Fibroblast of pulmonary artery (primary cell): Measurements from ENCODE around the gene GNB1L.

Experiments
- DNase-seq: peaks from one replicate; pipeline ENCODE4 v3.0.0-alpha.2; 2010; ENCODE audit warnings: low read depth
- H3K4me3 ChIP-seq: replicated peaks from 2 replicates; pipeline ENCODE4 v1.5.1; 2011; ENCODE audit warnings: low read depth, mild to moderate bottlenecking, control low read depth, low read length, moderate library complexity
- CTCF ChIP-seq: IDR thresholded peaks from 2 replicates; pipeline ENCODE4 v1.5.1; 2011; ENCODE audit warnings: mild to moderate bottlenecking, control low read depth, low read length, inconsistent platforms; ENCODE audit errors: missing control alignments

GNB1L gene

GRCh38 chr22:19849835-19850762, 4.6 kb downstream of the GNB1L start:
- no peak overlapping the region for H3K4me3 ChIP-seq
- no peak for TF ChIP-seq CTCF
- DNase-seq = no peak

- TF ChIP-seq CTCF = no peak
- DNase-seq = peak; percentile 12
- H3K4me3 ChIP-seq = no peak overlapping the region
Measured at GRCh38 chr22:19848298-19849224, 6.1 kb downstream of the GNB1L start.

DNA sequence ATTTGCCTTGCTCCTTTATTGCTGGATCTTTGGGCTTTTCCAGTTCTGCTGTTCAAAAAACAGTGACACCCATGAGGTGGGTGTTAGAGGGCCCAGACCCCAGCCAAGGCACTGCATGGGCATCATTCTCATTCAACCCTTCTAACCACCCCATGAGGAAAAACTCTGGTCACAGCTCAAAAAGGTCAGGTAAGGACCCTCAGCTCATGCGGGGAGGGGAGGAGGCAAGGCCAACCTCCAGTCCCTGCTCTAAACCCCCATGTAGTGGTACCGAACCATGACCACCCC, 7.4 kb downstream of the GNB1L start:
- DNase-seq = no peak
- TF ChIP-seq CTCF = no peak
- no peak overlapping the region for H3K4me3 ChIP-seq

- no peak for TF ChIP-seq CTCF
- DNase-seq = no peak
- no peak overlapping the region for H3K4me3 ChIP-seq
Measured at GRCh38 chr22:19846620-19847344, 7.9 kb downstream of the GNB1L start.

GRCh38 chr22:19845054-19845722, 9.5 kb downstream of the GNB1L start:
- DNase-seq = no peak
- H3K4me3 ChIP-seq = no peak overlapping the region
- no peak for TF ChIP-seq CTCF

DNA sequence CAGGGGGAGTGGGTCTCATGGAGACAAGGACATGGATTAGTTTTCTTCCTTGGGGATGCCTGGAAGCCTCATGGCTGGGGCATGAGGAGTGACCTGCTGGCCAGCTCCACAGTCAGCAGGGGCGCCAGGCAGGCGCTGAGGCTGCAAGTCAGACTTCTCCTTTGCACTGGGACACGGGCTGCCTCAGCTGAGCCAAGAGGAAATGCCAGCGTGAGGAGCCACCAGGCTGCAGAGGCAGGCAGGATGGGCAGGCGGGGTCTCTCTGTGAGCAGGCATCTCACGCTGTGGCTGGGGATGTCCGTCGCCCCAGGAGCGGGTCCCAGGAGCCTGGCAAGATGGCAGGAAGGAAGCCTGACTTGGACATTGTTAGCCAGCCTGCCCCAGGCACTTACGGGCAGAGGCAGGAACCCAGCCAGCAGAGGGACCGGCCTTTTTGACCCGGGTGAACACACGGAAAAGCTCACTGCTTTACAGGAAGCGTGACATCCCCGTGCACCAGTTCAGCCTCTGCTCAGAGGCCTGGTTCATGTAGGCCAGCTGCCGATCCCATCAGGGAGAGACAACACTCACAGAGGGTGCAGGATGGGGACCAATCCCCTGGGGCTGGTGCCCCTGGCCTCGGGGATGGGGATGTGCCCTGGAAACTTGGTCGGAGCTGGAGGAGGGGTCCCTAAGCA, 10.2 kb downstream of the GNB1L start:
- TF ChIP-seq CTCF = no peak
- no peak overlapping the region for H3K4me3 ChIP-seq
- DNase-seq = peak; percentile 47
